LHCN-M2 (cell line): Measurements from ENCODE around the gene VPS16. TPM values are rescaled to one million over a fixed set of nuclear protein-coding genes. Genes with fewer than 3 reads are reported as not detected.
"Not testable (repeated sequence)": the region's sequence is repeated elsewhere in the genome, so short reads cannot be mapped to it uniquely, and the experiment has no call there.

ENCODE experiments used
- DNase-seq: peaks from one replicate; pipeline ENCODE4 v3.0.0-alpha.2; 2012; ENCODE audit warnings: low read depth
- total RNA-seq: library from RNA; depleted of rRNA; stranded (reverse); fragments of >200 nt; gene quantifications from 2 replicates; pipeline ENCODE4 v1.2.3, GENCODE V29; 2014

VPS16 gene
- total RNA-seq, 1 experiment from 2014 or later: 41.8 TPM

- DNase-seq: no peak
Measured at GRCh38 chr20:2869381-2869780, 28.8 kb downstream of the VPS16 start.

- no peak for DNase-seq
Measured at GRCh38 chr20:2871111-2871465, 30.5 kb downstream of the VPS16 start.

- no peak for DNase-seq
Measured at GRCh38 chr20:2871661-2872458, 31.3 kb downstream of the VPS16 start.

- peak; percentile 54 for DNase-seq
Measured at GRCh38 chr20:2872459-2873009, 32.0 kb downstream of the VPS16 start.

GRCh38 chr20:2873010-2873746 is 32.6 kb downstream of the VPS16 start, which contains the start of gene PTPRA:
PTPRA (plus strand) TSS chr20:2873481; CDS start chr20:2964278, 90,797 bp downstream.
- DNase-seq: peak; percentile 85

GRCh38 chr20:2873747-2874041 is 33.1 kb downstream of the VPS16 start:
- peak; percentile 39 for DNase-seq

GRCh38 chr20:2874456-2874855 is 33.9 kb downstream of the VPS16 start:
- DNase-seq: no peak

- DNase-seq: no peak
Measured at GRCh38 chr20:2875690-2876203, 35.2 kb downstream of the VPS16 start.

- no peak for DNase-seq
Measured at GRCh38 chr20:2878515-2878914, 38.0 kb downstream of the VPS16 start.

GRCh38 chr20:2879146-2879545 is 38.6 kb downstream of the VPS16 start:
- peak; percentile 71 for DNase-seq

GRCh38 chr20:2880650-2881049 is 40.1 kb downstream of the VPS16 start:
- no peak for DNase-seq

- no peak for DNase-seq
Measured at GRCh38 chr20:2883726-2884637, 43.4 kb downstream of the VPS16 start.

- no peak for DNase-seq
Measured at GRCh38 chr20:2887715-2888114, 47.2 kb downstream of the VPS16 start.

- DNase-seq: no peak
Measured at GRCh38 chr20:2888224-2888955, 47.8 kb downstream of the VPS16 start.

- DNase-seq: no peak
Measured at GRCh38 chr20:2889209-2889608, 48.7 kb downstream of the VPS16 start.

- DNase-seq: no peak
Measured at GRCh38 chr20:2889797-2890196, 49.3 kb downstream of the VPS16 start.

- peak; percentile 23 for DNase-seq
Measured at GRCh38 chr20:2890742-2891141, 50.2 kb downstream of the VPS16 start.

- no peak for DNase-seq
Measured at GRCh38 chr20:2891343-2891742, 50.8 kb downstream of the VPS16 start.

- DNase-seq: no peak
Measured at GRCh38 chr20:2892376-2892775, 51.8 kb downstream of the VPS16 start.

GRCh38 chr20:2894221-2894620 is 53.7 kb downstream of the VPS16 start:
- DNase-seq: no peak

- not testable (repeated sequence) for DNase-seq
Measured at GRCh38 chr20:2895154-2895553, 54.6 kb downstream of the VPS16 start.
